ENCODE measurements around the gene DPP7.
A peak's percentile ranks its signal among the peaks of the same experiment; 100 is the strongest.
"Not testable (repeated sequence)": the region's sequence is repeated elsewhere in the genome, so short reads cannot be mapped to it uniquely, and the experiment has no call there.

Gene DPP7

DNA sequence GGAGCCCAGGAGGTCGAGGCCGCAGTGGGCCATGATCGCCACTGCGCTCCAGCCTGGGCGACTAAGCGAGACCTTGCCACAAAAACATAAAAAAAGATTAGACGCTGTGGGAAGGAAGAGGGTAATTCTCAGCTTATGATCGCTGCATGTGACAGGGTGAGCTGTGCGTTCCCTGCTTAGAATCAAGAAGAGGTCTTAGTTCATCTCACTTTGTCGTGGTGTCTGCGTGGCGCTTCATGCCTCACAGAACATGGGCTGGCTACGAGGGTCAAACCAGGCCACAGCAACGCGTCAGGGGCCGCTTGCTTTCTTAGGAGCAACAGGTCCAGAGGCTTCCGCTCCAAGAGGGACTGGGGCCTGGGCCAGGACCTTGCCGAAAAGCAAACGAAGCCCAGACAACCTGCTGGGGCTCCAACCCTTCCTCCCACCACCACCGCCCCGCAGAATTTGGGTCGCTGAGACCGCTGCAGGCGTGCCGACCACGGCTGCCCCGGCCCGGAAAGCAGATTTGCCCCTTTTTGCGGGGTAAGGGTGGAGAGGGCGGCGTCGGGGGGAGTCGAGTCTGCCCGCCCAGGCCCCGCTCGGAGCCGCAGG is 14.4 kb upstream of the DPP7 start:
- no peak for DNase-seq

- DNase-seq = no peak
These were observed 13.8 kb upstream of the DPP7 start for GRCh38 chr9:137128158-137128861.

GRCh38 chr9:137127301-137128157 is 13.0 kb upstream of the DPP7 start:
- DNase-seq = peak; percentile 14 to 37

- DNase-seq = no peak
These were observed 12.3 kb upstream of the DPP7 start for GRCh38 chr9:137126786-137127185.

DNA sequence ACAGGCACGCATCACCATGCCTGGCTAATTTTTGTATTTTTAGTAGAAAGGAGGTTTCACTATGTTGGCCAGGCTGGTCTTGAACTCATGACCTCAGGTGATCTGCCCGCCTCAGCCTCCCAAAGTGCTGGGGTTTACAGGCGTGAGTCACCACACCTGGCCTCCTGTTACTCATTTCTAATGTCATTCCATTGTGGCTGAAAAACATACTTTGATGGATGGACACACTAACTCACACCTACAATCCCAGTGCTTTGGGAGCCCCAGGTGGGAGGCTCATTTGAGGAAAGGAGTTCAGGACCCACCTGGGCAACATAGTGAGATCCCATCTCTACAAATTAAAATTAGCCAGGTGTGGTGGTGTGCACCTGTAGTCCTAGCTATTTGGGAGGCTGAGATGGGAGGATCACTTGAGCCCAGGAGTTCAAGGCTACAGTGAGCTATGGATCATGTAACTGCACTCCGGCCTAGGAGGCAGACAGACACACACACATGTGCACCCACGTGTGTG is 9.5 kb upstream of the DPP7 start:
- not testable (repeated sequence) for DNase-seq

DNA sequence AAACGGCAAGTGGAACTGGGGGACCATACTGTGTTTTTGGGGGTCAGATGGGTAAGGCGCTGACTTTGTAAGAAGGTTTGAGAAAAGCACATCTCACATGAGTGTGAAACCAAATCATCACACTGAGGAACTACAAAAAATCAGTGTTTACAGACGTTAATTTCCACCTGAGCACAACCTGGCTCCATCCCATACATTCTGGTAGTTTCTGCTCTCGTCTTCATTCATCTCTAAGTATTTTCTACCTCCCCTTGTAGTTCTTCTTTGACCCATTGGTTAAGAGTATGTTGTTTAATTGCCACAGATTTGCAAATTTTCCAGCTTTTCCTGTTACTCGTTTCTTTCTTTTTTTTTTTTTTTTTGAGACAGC is 8.9 kb upstream of the DPP7 start:
- DNase-seq = no peak

GRCh38 chr9:137122796-137123467 is 8.4 kb upstream of the DPP7 start:
- DNase-seq = not testable (repeated sequence)

DNA sequence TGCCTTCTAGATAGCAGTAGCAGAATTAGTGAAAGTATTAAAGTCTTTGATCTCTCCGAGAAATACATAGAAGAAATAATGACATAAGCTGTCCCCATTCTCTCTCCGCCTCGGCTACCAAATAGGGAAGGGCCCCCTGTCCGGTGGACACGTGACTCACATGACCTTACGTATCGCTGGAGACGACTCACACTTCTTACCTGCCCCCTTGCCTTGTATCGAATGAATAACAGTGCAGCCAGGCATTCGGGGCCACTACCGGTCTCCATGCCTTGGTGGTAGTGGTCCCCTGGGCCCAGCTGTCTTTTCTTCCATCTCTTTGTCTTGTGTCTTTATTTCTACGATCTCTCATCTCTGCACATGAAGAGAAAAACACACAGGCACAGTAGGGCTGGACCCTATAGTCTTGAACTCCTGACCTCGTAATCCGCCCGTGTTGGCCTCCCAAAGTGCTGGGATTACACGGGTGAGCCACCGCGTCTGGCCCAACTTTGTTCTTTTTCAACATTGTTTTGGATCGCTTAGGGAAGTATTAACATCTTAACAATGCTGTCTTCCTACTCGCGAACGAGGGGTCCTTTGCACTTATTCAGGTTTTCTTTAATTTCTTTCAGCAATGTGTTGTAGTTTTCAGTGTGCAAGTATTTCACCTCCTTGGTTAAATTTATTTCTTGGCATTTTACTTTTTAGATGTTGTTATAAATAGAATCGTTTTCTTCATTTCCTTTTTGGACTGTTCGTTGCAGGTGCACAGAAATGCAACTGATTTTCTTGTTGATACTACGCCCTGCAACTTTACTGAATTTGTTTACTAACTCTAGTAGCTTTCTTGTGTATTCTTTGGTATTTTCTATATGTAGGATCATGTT is 7.6 kb upstream of the DPP7 start:
- not testable (repeated sequence) for DNase-seq

- not testable (repeated sequence) for DNase-seq
These were observed 3.6 kb upstream of the DPP7 start for GRCh38 chr9:137118092-137118603.

DNA sequence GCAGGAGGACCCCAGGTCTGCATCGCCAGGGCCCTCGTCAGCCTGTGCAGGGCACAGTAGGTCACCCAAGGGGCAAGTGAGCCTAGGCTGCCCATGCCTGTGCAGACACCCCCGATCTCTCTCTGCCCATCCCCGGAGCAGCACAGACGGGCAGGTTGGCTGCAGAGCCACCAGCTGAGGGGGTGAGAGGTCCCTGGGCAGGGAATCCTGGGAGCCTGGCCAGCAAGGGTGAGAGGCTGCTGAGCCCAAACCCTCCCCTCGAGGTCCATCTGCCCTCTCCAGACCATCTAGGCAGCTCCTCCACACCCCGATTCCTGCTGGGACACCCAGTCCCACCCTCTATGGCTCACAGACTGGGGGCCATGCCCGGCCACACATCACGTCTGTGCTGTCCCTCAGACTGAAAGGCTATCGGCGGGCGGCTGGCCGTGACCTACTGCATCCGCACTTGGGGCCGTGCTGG is 2.8 kb upstream of the DPP7 start:
- no peak for DNase-seq

GRCh38 chr9:137116728-137117127 is 2.2 kb upstream of the DPP7 start:
- DNase-seq = no peak

DNA sequence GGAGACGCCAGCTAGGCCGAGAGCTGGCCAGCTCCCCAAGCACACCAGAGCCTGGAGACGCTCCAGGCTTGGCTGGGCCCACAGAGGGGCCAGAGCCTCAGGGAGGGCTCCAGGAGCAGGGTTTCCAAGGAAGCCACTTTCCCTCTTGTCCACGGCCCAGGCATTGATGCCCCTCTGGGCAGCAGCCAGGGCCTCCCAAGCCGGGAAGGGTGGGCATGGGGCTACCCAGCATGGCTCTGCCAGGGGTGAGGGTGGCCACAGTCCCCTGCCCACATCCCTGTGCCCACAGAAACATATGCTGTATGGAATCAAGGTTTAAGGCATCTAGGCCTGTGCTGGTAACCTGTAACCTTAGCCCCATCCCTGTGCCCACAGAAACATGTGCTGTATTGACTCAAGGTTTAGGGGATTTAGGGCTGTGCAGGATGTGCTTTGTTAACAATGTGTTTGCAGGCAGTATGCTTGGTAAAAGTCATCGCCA is 1.5 kb upstream of the DPP7 start:
- DNase-seq = no peak

DNA sequence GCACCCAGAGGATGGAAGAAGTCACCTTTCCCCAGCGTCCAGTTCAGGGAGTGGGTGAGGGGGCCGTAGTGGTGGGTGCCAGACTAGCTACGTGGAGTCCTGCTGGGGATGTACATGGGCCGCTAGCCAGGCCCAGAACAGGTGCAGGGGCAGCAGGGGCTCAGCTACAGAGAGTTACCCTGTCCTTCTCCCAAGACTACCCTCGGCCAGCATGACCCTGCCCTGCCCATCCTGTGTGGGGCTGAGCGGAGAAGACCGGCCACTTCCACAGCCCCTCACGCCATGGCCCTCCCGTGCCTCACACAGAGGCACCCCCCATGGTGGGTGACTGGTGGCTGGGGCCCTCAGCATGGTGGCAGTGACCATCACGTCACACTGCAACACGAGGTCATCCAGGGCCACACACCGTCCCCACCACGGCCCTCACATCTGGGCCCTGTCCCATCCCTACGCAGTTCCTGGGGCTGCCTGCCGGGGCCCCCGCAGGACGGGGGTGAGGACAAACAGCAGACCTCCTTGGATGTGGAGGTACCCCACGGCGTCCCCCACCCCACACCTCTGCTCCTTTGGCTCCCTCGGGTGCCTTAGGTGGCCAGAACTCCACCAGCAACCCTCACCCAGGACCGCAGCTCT is 977 bp upstream of the DPP7 start:
- no peak for DNase-seq

- no peak for DNase-seq
These were observed 317 bp downstream of the DPP7 start for GRCh38 chr9:137114220-137114612.

DNA sequence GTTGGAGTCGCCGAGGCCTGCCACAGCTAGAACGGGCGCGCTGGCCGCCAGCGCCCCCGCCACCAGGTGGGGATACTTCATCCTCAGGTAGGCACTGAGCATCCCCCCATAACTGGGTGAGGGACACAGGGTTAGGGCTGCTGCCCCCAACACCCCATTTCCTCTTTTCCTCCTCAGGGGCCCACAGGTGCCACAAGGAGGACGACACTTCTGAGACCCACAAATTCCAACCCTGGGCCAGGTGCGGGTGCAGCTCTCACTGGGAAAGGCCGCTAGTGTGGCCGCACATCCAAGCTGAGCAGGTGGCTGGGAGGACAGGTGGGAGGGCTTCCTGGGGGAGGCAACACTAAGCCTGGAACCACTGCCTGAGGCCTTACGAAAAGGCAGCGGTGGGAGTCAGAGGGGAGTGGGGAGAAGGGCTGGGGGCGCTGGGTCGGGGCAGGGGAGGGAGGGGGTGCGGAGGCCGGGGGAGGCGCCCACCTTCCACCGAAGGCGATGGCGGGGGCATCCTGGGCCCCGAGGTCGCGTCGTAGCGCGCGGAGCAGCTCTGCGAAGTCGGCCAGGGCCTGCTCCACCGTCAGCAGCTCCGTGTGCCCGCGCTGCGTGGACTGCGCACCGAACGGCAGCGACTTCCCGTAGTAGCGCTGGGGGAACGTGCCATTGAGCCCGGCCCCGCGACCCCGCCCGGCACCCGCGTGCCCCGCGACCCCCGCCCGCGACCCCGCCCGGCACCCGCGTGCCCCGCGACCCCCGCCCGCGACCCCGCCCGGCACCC is 961 bp downstream of the DPP7 start:
- no peak for DNase-seq

DNA sequence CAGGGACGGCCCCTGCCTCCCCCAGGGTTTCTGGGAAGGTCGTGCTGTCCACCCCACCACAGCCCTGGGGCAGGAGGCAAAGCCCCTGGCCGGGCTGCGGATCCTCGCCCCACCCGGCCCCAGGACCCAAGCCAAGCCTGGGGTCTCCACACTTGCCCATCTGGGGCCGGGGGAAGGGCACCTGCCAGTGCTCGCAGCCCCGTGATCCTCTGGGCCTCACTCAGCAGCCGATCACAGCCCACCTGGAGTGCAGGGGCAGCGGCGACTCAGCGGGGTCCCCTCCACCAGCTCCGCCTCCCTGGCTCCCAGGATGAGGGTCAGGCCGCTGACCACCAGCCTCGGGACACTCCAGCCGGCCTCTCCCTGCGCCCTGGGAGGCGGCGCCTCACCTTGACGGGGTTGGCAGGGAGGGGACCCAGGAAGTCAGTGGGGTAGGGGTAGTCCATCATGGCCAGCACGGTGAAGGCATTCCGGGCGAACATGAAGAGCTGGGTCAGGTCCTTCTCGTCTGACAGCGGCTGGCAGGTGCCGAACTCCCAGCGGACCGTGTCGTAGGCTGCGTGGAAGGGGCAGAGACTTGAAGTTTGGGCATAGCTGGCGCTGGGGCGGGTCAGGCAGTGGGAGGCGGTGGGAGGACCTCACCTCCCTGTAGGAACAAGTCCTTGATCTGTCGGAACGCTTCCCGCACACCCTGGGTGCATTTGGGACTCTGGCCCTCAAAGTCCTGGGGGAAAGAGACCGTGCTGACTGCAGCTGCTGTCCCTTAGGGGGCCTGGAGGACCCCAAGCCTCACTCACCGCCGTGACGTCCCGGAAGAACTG is 1.8 kb downstream of the DPP7 start:
- DNase-seq = no peak

GRCh38 chr9:137111788-137112563 is 2.6 kb downstream of the DPP7 start:
- no peak for DNase-seq

All from bone marrow (tissue), 2 donors.